GM18909 (cell line): ENCODE data around the gene GPHN.
A peak's percentile ranks its signal among the peaks of the same experiment; 100 is the strongest.

ENCODE experiments used
- ATAC-seq: cut with Tn5 transposase; IDR thresholded peaks from one replicate; pipeline ENCODE4 v1.9.1; 2021; ENCODE audit warnings: mild to moderate bottlenecking; ENCODE audit not compliant: unreplicated experiment, poor library complexity

The GPHN gene

GRCh38 chr14:66507722-66508546, at the start of gene GPHN:
Gene GPHN, plus strand, starts transcription at chr14:66508147.
- peak; percentile 87 for ATAC-seq

GRCh38 chr14:66459603-66460002, 48.3 kb upstream of the GPHN start:
- ATAC-seq, result no peak

GRCh38 chr14:66464261-66464660, 43.7 kb upstream of the GPHN start:
- ATAC-seq, result no peak

GRCh38 chr14:66468778-66469367, 39.1 kb upstream of the GPHN start:
- no peak for ATAC-seq

GRCh38 chr14:66471584-66471983, 36.4 kb upstream of the GPHN start:
- ATAC-seq, result no peak

GRCh38 chr14:66472251-66472650, 35.7 kb upstream of the GPHN start:
- ATAC-seq, result no peak

GRCh38 chr14:66473223-66473622, 34.7 kb upstream of the GPHN start:
- ATAC-seq, result no peak

GRCh38 chr14:66476964-66477363, 31.0 kb upstream of the GPHN start:
- no peak for ATAC-seq

- no peak for ATAC-seq
Measured at GRCh38 chr14:66477567-66477966, 30.4 kb upstream of the GPHN start.

GRCh38 chr14:66482873-66483272, 25.1 kb upstream of the GPHN start:
- no peak for ATAC-seq

- ATAC-seq, result no peak
Measured at GRCh38 chr14:66483322-66483721, 24.6 kb upstream of the GPHN start.

GRCh38 chr14:66485029-66485428, 22.9 kb upstream of the GPHN start:
- no peak for ATAC-seq

GRCh38 chr14:66485910-66486421, 22.0 kb upstream of the GPHN start, which contains the start of gene CCDC196:
Gene CCDC196, plus strand, starts transcription at chr14:66486371. Its CDS starts 132 bp downstream, at chr14:66486503.
- no peak for ATAC-seq

- ATAC-seq, result no peak
Measured at GRCh38 chr14:66487164-66487563, 20.8 kb upstream of the GPHN start.

GRCh38 chr14:66490143-66491111, 17.5 kb upstream of the GPHN start:
- no peak for ATAC-seq

GRCh38 chr14:66493750-66494149, 14.2 kb upstream of the GPHN start:
- ATAC-seq, result no peak

- ATAC-seq, result peak; percentile 86
Measured at GRCh38 chr14:66495218-66496098, 12.5 kb upstream of the GPHN start.

- ATAC-seq, result no peak
Measured at GRCh38 chr14:66496188-66496807, 11.6 kb upstream of the GPHN start.

- ATAC-seq, result no peak
Measured at GRCh38 chr14:66496911-66497310, 11.0 kb upstream of the GPHN start.
